Activated naive CD4-positive, alpha-beta T cell treated with Interleukin-2 at 50 U/mL for 16 hours (primary cell): ENCODE measurements around the gene AKR1C8.
"Not testable (repeated sequence)": the region's sequence is repeated elsewhere in the genome, so short reads cannot be mapped to it uniquely, and the experiment has no call there.

Source experiments
- DNase-seq: peaks from one replicate; pipeline ENCODE4 v3.0.0-alpha.2; 2020

AKR1C8 gene

DNA sequence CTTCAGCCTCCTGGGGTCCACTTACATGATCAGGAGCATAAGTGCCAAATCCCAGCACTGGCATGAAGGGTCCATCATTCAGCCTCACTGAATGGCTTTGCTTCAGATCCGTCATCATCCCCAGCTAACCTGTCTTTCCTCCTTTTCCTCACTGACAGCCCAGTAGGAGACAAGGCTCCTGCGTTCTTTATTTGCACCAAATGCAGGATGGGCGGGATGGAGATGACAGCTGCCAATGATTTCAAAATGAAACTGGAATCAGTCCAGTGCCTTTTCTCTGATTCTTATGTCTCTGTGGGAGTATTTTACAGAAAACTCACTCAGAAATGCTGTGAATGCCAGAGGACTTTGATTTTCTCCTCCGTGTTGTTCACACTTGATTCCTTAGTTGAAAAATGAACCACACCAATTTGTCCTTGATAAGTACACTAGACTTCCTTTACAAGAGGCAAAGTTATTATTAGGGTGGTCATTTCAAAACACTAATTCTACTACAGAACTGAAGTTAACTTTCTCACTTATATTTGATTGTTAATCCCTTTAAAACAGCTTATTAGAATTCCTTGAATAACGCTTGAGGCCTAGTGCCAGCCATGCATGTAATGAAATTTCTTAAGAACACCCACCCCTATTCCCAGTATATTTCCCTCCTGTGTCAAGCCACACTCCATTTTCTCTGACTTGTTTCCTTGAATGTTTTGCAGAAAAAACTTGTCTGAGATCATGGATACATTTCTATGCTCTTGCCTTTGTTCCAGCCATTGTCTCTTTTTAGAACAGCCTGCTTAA lies at the start of gene AKR1C8:
TSS of gene AKR1C8 (minus strand) at position 164 of the 789 bp plus-strand sequence. CDS start at position 118, 46 bp downstream.
- no peak for DNase-seq

DNA sequence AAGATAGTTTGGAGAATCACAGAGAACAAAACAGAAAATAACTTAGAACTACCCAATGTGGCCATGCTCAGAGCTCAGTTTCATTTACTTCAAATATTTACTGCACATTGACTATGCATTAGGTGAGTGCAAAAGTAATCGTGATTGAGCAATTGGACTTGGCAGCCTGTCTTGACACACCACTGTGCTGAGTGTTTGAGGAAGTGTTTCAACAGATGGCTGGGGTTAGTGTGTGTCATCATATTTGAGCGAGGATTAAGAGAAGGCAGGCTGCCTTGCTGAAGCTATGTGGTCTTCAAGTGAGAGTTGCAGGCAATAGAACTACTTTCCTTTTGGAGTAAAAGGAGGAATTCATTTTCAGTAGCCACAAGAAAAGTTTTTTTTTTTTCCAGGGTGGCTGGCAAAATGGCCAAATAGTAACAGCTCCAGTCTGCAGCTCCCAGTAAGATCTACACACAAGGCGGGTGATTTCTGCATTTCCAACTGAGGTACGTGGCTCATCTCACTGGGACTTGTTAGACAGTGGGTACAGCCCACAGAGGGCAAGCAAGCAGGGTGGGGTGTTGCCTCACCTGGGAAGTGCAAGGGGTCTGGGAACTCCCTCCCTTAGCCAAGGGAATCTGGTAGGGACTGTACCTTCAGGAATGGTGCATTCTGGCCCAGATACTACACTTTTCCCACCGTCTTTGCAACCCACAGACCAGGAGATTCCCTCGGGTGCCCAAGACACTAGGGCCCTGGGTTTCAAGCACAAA lies 49.3 kb upstream of the AKR1C8 start:
- no peak for DNase-seq

DNA sequence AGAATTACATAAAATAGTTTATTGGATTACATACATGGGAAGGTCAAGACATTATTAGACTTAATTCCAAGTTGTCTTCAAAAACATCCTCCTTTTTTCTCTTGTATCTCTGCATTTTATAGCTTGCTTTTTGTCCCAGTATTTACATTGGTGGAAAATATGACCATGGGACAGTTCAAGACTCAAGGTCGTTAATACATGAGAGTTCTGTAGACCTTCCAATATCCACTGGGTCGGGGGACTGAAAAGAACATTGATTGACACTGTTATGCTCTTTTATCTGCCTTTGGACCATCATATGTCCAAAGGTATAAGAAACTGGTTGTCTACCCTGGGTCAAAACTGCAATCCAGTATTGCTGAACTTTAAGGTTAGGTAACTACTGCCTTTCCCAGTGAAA lies 48.4 kb upstream of the AKR1C8 start:
- no peak for DNase-seq

DNA sequence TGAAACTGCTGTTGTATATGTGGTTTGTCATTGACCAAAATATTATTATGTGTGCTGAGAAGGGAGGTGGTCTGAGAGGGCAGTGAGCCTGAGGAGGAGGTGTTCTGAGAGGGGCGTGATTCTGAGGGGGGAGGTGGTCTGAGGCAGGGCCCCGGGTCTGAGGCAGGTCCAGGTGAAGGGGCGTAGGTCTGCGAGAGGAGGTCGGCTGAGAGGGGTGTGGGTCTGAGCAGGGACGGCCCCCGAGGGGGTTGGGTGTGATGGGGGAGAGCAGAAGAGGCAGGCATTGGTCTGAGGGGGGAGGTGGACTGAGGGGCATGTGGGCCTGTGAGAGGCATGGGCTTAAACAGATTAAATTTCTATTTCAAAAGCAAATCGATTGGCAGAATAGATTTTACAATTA lies 44.1 kb upstream of the AKR1C8 start:
- DNase-seq = no peak

DNA sequence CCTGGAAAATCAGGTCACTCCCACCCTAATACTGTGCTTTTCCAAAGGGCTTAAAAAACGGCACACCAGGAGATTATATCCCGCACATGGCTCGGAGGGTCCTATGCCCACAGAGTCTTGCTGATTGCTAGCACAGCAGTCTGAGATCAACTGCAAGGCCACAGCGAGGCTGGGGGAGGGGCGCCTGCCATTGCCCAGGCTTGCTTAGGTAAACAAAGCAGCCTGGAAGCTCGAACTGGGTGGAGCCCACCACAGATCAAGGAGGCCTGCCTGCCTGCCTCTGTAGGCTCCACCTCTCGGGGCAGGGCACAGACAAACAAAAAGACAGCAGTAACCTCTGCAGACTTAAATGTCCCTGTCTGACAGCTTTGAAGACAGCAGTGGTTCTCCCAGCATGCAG lies 38.0 kb upstream of the AKR1C8 start:
- DNase-seq = not testable (repeated sequence)

DNA sequence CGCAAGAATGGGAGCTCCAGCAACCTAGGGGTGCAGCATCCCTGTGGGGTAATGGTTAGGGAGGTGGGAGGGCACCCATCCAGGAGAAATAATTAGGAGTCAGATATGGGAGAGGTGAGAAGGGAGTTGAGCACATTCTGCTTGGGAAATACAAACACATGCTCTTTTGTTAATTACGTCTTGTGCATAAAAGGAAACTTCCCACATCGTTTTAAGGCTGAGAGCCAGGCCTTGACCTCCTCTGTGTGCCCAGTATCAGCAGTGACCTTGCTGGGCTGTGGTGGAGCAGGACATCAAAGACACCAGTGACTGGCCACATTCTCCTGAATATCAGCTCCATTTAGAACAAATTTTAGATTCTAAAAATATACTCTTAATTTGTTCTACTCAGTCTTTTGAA lies 34.3 kb upstream of the AKR1C8 start:
- no peak for DNase-seq

DNA sequence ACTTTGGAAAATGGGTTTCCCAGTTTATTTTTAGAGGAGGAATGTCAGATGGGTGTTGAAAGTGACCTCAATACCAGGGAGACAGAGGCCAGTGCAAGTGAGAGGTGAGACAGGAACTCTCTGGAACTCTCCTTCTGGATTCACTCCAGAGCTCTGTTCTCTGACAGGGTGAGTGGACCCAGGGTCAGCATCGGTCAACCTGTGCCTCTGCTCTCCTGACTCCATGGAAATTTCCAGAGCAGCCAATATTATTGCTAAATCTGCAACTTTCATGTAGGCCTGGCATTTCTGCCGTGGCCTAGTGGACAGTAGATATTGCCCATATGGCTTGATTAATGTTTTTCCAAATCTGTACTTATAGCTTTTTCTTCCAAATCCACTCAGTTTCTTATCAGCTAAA lies 31.9 kb upstream of the AKR1C8 start:
- no peak for DNase-seq

DNA sequence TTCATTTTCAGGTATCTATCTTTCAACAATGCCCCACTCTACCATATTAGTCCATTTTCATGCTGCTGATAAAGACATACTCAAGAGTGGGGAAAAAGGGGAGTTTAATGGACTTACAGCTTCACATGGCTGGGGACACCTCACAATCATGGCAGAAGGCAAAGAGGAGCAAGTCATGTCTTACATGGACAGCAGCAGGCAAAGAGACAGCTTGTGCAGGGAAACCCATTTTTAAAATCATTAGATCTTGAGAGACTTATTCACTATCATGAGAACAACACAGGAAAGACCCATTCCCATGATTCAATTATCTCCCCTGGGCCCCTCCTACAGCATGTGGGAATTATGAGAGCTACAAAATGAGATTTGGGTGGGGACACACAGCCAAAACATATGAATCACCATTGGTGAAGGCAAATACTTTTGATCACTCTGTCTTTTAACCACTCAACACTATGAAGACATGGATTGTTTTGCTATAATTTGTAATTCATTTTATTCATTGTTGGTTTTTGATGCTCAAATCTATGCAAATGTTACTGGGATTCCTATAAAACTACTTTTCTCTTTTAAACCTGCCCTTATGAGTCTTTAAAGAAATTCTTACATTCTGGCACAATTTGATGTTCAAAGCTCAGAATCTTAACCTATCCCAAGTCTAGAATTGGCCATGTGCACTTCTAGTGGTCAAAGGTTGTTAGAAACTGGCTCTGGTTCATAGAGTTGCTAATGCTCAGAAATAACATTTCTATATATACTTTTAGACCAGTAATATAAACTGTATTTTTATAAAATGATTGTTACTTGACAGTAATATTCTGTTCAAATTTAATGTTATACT lies 27.0 kb upstream of the AKR1C8 start:
- no peak for DNase-seq

DNA sequence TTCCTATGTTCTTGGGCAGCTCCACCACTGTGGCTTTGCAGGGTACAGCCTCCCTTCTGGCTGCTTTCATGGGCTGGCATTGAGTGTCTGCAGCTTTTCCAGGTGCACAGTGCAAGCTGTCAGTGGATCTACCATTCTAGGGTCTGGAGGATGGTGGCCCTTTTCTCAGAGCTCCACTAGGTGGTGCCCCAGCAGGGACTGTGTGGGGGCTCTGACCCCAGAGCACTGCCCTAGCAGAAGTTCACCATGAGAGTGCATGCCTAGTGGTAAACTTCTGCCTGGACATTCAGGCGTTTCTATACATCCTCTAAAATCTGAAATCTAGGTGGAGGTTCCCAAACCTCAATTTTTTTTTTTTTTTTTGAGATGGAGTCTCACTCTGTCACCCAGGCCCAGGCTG lies 25.3 kb upstream of the AKR1C8 start:
- not testable (repeated sequence) for DNase-seq

DNA sequence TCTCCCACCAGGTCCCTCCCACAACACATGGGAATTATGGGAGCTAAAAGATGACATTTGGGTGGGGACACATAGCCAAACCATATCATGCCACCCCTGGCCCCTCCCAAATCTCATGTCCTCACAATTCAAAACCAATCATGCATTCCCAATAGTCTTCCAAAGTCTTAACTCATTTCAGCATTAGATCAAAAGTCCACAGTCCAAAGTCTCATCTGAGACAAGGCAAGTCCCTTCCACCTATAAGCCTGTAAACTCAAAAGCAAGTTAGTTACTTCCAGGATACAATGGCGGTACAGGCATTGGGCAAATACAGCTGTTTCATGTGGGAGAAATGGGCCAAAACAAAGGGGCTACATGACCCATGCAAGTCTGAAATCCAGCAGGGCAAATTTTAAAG lies 24.8 kb upstream of the AKR1C8 start:
- not testable (repeated sequence) for DNase-seq

DNA sequence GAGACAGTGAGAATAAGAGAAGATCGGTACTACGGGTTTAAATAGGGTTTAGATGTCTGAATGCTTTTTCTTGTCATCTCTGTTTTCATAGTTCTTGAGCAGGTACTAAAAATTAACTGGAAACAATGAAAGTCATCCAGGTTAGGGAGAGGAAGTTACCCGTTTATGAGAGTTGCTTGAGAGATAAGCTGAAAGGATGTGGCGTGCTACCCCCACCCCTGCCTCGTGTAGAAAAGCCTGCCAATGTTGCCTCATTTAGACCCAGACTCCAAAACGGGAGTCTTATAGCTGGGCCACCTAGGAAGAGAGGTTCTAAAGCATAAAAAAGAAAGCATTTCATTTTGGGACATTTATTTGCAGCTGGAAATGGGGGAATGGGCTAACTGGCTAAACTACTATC lies 21.8 kb upstream of the AKR1C8 start:
- no peak for DNase-seq

DNA sequence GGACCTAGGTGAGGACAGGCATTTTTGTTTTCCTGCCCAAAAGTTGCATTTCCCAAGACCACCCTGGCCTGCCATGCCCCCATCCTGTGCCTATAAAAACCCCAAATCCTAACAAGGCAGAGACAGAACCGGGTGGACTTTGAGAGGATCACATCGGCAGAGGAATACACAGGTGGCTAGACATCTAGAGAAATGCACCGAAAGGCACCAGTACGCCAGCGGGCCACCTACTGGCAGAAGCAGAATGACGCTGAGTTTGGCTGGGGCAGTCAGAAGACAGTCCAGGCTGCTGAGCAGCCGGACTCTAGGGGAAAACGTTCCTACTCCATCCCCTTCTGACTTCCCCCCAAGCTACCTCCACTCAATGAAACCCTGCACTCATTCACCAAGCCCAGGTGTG lies 14.4 kb upstream of the AKR1C8 start:
- no peak for DNase-seq

DNA sequence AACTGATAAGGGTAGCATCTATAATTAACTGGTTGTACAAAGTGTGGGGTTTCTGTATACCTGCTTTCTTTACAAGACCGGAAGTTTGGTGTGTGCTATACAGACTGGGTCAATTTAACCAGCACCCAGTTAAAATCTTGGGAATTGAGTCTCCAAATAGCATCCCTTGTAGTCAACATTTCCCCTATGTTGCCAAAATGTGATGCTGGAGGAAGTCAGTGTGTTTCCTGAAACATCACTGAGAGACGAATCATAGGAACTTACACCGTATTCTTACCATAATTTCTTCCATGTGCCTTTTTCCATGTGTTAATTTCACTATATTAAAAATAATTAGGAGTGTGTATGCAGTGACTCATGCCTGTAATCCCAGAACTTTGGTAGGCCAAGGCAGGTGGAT lies 13.4 kb upstream of the AKR1C8 start:
- DNase-seq = no peak

DNA sequence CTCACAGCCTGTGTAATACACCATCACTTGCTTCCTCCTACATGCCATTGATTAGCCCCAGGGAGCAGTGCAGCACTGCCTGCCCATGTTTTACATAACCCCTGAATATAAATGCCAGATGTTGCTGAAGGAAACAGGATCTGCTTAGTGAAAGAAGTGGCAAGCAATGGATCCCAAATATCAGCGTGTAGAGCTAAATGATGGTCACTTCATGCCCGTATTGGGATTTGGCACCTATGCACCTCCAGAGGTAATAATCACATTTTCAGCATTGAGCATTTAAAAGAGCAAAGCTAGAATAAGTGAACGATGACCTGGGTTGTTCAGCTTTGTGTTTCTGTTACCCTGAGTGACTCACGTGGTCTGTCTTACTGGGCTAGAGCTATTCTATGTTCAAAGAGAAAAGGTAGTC lies 11.8 kb upstream of the AKR1C8 start, which contains the start of gene AKR1C4:
TSS of gene AKR1C4 (plus strand) at position 136 of the 412 bp plus-strand sequence. CDS start at position 167, 31 bp downstream.
- DNase-seq = no peak

DNA sequence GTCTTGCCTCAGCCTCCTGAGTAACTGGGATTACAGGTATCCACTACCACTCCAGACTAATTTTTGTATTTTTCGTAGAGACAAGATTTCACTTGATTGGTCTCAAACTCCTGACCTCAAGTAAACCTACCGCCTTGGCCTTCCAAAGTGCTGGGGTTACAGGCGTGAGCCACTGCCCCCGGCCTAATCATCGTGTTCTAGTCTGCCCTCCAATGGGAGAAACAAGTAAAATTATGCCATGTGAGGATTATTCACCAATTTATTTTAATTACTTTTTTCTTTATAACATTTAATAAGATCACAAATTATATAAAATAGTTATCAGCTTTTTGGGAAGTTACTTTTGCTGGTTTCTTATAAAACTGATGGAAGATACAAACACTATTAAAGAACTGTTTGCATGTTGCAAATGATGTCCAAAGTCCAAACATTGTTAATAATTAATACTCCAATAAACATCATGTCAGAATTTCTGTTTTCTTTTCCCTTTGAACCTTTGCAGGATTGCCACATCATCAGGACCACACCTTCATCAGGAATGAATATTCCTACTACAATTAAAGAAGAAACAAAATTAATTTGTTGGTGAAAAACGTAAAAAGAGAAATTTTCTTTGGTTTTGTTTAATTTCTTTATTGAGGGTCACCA lies 10.9 kb upstream of the AKR1C8 start:
- DNase-seq = no peak

DNA sequence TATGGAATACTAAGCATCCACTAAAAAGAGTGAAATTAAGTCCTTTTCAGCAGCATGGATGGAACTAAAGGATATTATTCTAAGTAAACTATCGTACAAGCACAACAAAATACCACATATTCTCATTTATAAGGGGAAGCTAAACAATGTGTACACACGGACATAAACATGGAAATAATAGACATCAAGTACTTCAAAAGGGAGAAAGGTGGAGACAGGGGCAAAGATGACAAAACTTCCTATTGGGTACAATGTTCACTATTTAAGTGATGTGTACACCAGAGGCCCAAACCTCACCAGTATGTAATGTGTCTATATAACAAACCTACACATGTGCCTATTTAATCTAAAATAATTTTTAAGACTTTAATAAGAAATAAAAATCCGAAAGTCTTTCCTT lies 9.5 kb upstream of the AKR1C8 start:
- no peak for DNase-seq

DNA sequence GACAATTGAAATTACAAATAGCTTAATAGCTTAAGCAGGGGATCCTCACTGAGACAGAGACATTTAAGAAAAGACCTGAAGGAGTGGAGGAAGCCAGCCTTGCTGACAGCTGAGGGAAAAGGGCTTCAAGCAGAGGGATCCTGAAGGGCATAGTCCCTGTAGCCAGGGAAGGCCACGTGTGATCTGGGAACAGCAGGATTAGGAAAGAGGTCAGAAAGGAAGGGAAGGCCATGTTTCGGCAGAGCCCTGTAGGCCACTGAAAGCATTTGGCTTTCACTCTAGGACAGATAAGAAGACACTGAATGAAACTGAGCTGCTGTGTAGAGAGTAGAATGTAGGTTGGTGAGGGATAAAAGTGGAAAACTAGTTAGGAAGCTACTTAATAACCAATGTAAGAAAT lies 3.4 kb upstream of the AKR1C8 start:
- no peak for DNase-seq

DNA sequence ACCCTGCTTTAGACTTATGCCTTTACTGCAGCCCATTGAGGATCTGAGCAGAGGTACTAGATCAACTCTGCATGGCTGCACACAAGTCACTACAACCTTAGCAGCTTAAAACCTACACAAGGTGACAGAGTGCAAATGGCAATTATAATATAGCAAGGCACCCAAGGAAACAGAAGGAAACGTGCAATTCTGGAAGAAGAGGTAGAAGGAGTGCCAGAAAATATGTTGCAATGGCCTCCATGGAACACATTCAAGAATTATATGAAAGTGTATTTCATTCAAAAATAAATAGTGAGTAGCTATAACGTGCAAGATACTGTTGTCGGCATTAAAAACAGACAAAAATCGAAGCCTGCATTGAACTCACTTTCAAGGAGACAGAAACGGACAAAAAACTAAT lies 2.9 kb upstream of the AKR1C8 start:
- no peak for DNase-seq

DNA sequence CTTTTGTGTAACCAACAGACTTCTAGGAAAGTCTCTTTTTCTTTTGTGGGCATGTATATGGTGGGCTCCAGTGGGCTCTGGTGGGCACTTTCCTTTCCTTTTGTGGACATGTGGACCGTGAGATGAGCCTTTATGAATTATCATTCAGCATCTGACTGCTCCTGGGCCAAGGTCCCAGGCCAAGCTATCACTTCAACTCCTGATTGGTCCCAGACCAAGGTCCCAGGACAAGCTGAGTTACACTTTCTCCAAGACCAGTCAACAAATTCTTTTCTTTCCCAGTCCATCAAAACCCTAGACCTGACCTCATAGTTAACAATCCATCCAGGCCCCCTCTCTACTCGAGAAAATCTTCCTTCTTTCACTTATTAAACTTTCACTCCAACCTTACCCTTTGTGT lies 1.0 kb downstream of the AKR1C8 start:
- no peak for DNase-seq

DNA sequence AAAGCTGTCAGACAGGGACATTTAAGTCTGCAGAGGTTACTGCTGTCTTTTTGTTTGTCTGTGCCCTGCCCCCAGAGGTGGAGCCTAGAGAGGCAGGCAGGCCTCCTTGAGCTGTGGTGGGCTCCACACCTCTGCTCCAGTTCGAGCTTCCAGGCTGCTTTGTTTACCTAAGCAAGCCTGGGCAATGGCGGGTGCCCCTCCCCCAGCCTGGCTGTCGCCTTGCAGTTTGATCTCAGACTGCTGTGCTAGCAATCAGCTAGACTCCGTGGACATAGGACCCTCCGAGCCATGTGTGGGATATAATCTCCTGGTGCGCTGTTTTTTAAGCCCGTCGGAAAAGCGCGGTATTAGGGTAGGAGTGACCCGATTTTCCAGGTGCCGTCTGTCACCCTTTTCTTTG lies 4.4 kb downstream of the AKR1C8 start:
- DNase-seq = not testable (repeated sequence)

DNA sequence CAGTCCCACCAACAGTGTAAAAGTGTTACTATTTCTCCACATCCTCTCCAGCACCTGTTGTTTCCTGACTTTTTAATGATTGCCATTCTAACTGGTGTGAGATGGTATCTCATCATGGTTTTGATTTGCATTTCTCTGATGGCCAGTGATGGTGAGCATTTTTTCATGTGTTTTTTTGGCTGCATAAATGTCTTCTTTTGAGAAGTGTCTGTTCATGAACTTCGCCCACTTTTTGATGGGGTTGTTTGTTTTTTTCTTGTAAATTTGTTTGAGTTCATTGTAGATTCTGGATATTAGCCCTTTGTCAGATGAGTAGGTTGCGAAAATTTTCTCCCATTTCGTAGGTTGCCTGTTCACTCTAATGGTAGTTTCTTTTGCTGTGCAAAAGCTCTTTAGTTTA lies 9.4 kb downstream of the AKR1C8 start:
- not testable (repeated sequence) for DNase-seq

DNA sequence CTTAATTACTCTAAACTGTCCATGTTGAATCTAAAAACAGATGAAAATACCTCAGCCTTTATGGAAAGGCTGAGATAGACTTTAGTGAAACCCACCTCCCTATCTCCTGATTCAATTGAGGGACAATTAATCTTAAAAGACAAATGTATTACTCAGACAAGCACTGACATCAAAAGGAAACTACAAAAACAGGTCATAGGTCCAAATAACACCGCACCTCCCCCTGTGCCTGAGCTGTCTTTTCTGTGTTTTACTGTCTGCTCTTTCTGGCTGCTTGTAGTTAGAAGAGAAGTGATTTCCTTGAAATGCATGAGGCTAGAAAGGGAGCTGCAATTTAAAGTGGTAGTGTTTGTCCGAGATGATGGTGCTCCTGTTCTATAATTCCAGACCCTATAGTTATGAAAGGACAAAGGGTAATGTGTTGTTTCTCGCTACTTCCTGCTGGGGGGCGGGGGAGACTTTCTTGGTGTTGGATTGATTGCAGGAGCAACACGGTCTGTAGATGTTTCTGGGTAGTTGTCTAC lies 16.0 kb downstream of the AKR1C8 start:
- peak; percentile 1 for DNase-seq

DNA sequence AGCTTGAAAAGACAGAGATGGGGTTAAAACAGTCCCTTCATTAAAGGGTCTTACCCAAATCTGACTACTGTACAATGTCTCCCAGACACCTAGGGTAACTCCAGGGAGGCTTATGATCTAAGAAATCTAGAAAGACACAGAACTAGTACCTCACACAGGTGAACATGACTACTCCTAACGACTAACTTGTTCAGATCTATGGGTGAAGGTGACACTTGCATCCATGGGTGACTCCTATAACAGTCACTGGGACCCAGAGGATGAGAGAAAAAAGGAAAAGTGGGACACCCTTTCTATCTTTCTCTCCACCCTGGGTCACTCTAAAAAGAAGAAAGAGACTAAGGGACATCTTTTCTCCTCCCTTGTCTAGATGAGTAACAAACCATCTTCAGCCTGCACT lies 19.2 kb downstream of the AKR1C8 start:
- DNase-seq = no peak
